Fibroblast of skin of right biceps (primary cell): ENCODE data around the gene OR2AE1.
"Not testable (repeated sequence)": the region's sequence is repeated elsewhere in the genome, so short reads cannot be mapped to it uniquely, and the experiment has no call there.

Source experiments
- DNase-seq: peaks from one replicate; pipeline ENCODE4 v3.0.0-alpha.2; 2013

OR2AE1 gene

GRCh38 chr7:99876933-99877332, at the start of gene OR2AE1:
Gene OR2AE1, minus strand, starts transcription at chr7:99877033. Its CDS starts 0 bp downstream, at chr7:99877033.
- no peak for DNase-seq

GRCh38 chr7:99926321-99926720, 49.5 kb upstream of the OR2AE1 start:
- DNase-seq: no peak

- DNase-seq: no peak
Observed at GRCh38 chr7:99923200-99923599, 46.4 kb upstream of the OR2AE1 start.

GRCh38 chr7:99920149-99920548, 43.3 kb upstream of the OR2AE1 start:
- peak; percentile 8 for DNase-seq

GRCh38 chr7:99919814-99920112, 42.9 kb upstream of the OR2AE1 start:
- no peak for DNase-seq

- DNase-seq: peak; percentile 92
Observed at GRCh38 chr7:99918959-99919813, 42.4 kb upstream of the OR2AE1 start, which contains the start of gene TRIM4. Gene TRIM4, minus strand, starts transcription at chr7:99919530. Its CDS starts 129 bp downstream, at chr7:99919401.

- DNase-seq: no peak
Observed at GRCh38 chr7:99910976-99911375, 34.1 kb upstream of the OR2AE1 start.

- DNase-seq: no peak
Observed at GRCh38 chr7:99901581-99901980, 24.7 kb upstream of the OR2AE1 start.

GRCh38 chr7:99899830-99900519, 23.1 kb upstream of the OR2AE1 start:
- DNase-seq: no peak

GRCh38 chr7:99898836-99899235, 22.0 kb upstream of the OR2AE1 start:
- no peak for DNase-seq

GRCh38 chr7:99898023-99898357, 21.2 kb upstream of the OR2AE1 start:
- DNase-seq: no peak

GRCh38 chr7:99897322-99898022, 20.6 kb upstream of the OR2AE1 start:
- DNase-seq: no peak

- DNase-seq: no peak
Observed at GRCh38 chr7:99894738-99895137, 17.9 kb upstream of the OR2AE1 start.

- no peak for DNase-seq
Observed at GRCh38 chr7:99893280-99893679, 16.4 kb upstream of the OR2AE1 start.

GRCh38 chr7:99890348-99890747, 13.5 kb upstream of the OR2AE1 start:
- not testable (repeated sequence) for DNase-seq

GRCh38 chr7:99888366-99888765, 11.5 kb upstream of the OR2AE1 start:
- DNase-seq: not testable (repeated sequence)

- no peak for DNase-seq
Observed at GRCh38 chr7:99881370-99881769, 4.5 kb upstream of the OR2AE1 start.

- DNase-seq: no peak
Observed at GRCh38 chr7:99876491-99876890, 342 bp downstream of the OR2AE1 start.

GRCh38 chr7:99868246-99868645, 8.6 kb downstream of the OR2AE1 start:
- no peak for DNase-seq

- DNase-seq: not testable (repeated sequence)
Observed at GRCh38 chr7:99867477-99867876, 9.4 kb downstream of the OR2AE1 start.

- DNase-seq: no peak
Observed at GRCh38 chr7:99863847-99864440, 12.9 kb downstream of the OR2AE1 start.

GRCh38 chr7:99860281-99861127, 16.3 kb downstream of the OR2AE1 start:
- peak; percentile 25 for DNase-seq
